ENCODE measurements around the gene TTLL7.

Gene TTLL7

DNA sequence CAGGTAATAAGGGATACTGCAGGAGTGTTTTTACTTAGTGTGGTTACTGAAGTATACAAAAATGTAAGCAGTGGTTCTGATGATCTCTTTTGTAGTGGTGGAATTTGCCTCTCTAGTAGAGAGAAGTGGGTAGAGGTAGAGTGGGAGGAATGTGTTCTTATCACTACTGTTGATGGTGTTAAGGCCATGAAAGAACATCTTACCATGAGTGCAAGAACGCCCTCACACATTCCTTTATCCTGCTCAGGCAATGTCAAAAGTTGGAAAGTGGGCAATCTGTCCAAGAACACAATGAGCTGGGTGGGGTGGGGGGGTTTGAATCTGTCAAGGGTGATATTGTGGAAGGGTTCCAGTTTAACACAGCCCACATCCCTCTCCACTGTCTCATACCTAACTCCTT lies 78.6 kb downstream of the TTLL7 start:
- Histone ChIP-seq H3F3A (ENCODE audit: insufficient read depth, low read length) (no peaks in the 10 kb centered on the region), H3K4me2 (ENCODE audit: low read depth, low read length) (no peak overlapping the region), H3K27me3 (replicated peaks; ENCODE audit: insufficient read depth, low read length) (no peaks in the 10 kb centered on the region), H3K27ac (ENCODE audit: low read length) (no peak overlapping the region), H3K4me1 (ENCODE audit: low read length) (no peaks in the 10 kb centered on the region), H3K4me3 (ENCODE audit: low read length) (no peak overlapping the region), H3K36me3 (replicated peaks; ENCODE audit: insufficient read depth, low read length) (no peaks in the 10 kb centered on the region), H3K9ac (ENCODE audit: low read length) (no peak overlapping the region), H3K79me2 (ENCODE audit: low read length) (no peaks in the 10 kb centered on the region), H3K9me3 (replicated peaks; ENCODE audit: insufficient read depth, low read length) (no peaks in the 10 kb centered on the region), H2AFZ (ENCODE audit: low read length) (no peak overlapping the region), H3K9me2 (replicated peaks; ENCODE audit: insufficient read depth, low read length) (no peaks in the 10 kb centered on the region), H4K20me1 (ENCODE audit: insufficient read depth, low read length) (no peaks in the 10 kb centered on the region)
- TF ChIP-seq, protein P1, sequence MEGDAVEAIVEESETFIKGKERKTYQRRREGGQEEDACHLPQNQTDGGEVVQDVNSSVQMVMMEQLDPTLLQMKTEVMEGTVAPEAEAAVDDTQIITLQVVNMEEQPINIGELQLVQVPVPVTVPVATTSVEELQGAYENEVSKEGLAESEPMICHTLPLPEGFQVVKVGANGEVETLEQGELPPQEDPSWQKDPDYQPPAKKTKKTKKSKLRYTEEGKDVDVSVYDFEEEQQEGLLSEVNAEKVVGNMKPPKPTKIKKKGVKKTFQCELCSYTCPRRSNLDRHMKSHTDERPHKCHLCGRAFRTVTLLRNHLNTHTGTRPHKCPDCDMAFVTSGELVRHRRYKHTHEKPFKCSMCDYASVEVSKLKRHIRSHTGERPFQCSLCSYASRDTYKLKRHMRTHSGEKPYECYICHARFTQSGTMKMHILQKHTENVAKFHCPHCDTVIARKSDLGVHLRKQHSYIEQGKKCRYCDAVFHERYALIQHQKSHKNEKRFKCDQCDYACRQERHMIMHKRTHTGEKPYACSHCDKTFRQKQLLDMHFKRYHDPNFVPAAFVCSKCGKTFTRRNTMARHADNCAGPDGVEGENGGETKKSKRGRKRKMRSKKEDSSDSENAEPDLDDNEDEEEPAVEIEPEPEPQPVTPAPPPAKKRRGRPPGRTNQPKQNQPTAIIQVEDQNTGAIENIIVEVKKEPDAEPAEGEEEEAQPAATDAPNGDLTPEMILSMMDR (IDR thresholded peaks at IDR 0.05; ENCODE audit: low read length), result no peak
- TF ChIP-seq EZH2phosphoT487 (IDR thresholded peaks at IDR 0.05; ENCODE audit: low read length) (no peak), EZH2 (optimal IDR thresholded peaks at IDR 0.05; ENCODE audit: low read depth, low read length) (no peak)
- DNase-seq, result no peak

DNA sequence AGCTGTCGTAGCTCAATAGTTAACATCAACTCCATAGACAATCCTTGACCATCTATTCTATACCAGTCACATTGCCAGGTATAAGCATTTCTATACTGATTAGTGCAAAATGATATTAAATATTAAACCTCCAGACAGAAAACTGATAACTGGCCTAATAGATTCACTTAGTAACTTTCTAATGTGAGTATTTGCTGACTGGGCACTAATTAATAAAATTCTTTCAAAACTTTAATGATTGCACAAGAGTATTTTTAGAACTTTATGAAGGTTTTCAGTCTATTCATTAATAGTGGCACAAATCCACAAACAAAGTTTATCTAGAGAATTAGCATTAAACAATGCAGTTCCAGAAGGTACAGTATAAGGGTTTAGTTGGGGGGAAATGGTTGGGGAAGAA lies 79.1 kb downstream of the TTLL7 start:
- H3F3A ChIP-seq (ENCODE audit: insufficient read depth, low read length), result no peaks in the 10 kb centered on the region
- no peak overlapping the region for H3K9ac ChIP-seq (ENCODE audit: low read length)
- TF ChIP-seq EZH2phosphoT487 (IDR thresholded peaks at IDR 0.05; ENCODE audit: low read length) (no peak), EZH2 (optimal IDR thresholded peaks at IDR 0.05; ENCODE audit: low read depth, low read length) (no peak)
- TF ChIP-seq, protein P1 (IDR thresholded peaks at IDR 0.05; ENCODE audit: low read length), result no peak
- H3K9me2 ChIP-seq (replicated peaks; ENCODE audit: insufficient read depth, low read length), result no peaks in the 10 kb centered on the region
- no peak overlapping the region for H3K27ac ChIP-seq (ENCODE audit: low read length)
- H3K36me3 ChIP-seq (replicated peaks; ENCODE audit: insufficient read depth, low read length), result no peaks in the 10 kb centered on the region
- no peaks in the 10 kb centered on the region for H4K20me1 ChIP-seq (ENCODE audit: insufficient read depth, low read length)
- H3K4me3 ChIP-seq (ENCODE audit: low read length), result no peak overlapping the region
- no peaks in the 10 kb centered on the region for H3K27me3 ChIP-seq (replicated peaks; ENCODE audit: insufficient read depth, low read length)
- no peak for DNase-seq
- no peaks in the 10 kb centered on the region for H3K9me3 ChIP-seq (replicated peaks; ENCODE audit: insufficient read depth, low read length)
- no peak overlapping the region for H2AFZ ChIP-seq (ENCODE audit: low read length)
- H3K79me2 ChIP-seq (ENCODE audit: low read length), result no peaks in the 10 kb centered on the region
- H3K4me1 ChIP-seq (ENCODE audit: low read length), result no peaks in the 10 kb centered on the region
- no peak overlapping the region for H3K4me2 ChIP-seq (ENCODE audit: low read depth, low read length)

DNA sequence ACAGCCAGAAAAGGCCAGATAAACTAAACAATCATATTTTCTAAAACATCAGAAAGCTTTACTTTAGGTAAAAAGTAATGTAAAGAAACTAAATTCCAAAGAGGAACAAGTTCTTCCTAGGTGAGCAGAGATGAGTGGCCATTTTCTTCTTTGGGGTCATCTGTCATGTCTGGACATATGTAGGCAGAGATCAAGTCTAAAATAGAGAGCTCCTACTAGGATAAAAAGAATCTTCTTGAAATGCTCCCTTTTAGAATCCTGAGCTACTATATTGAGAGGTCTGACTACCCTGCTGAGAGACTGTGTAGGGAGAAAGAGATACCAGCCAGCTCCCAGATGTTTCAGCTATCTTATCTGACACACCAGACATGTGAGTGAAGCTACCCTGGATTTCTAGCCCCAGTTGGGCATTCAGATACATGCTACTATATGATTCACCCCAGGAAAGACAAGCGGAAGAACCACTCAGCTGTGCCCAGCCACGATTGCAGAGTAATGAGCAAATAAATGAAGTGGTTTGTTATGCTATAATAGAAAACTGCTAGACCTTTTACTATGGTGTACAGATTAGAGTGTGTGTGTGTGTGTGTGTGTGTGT lies 80.1 kb downstream of the TTLL7 start:
- H3F3A ChIP-seq (ENCODE audit: insufficient read depth, low read length), result no peaks in the 10 kb centered on the region
- no peaks in the 10 kb centered on the region for H3K9me3 ChIP-seq (replicated peaks; ENCODE audit: insufficient read depth, low read length)
- no peak overlapping the region for H3K27ac ChIP-seq (ENCODE audit: low read length)
- H3K4me1 ChIP-seq (ENCODE audit: low read length), result no peaks in the 10 kb centered on the region
- no peak overlapping the region for H2AFZ ChIP-seq (ENCODE audit: low read length)
- H3K9ac ChIP-seq (ENCODE audit: low read length), result no peak overlapping the region
- H3K36me3 ChIP-seq (replicated peaks; ENCODE audit: insufficient read depth, low read length), result no peaks in the 10 kb centered on the region
- DNase-seq, result no peak
- TF ChIP-seq EZH2 (optimal IDR thresholded peaks at IDR 0.05; ENCODE audit: low read depth, low read length), result no peak
- TF ChIP-seq, protein P1 (IDR thresholded peaks at IDR 0.05; ENCODE audit: low read length), result no peak
- TF ChIP-seq EZH2phosphoT487 (IDR thresholded peaks at IDR 0.05; ENCODE audit: low read length), result no peak
- H3K4me2 ChIP-seq (ENCODE audit: low read depth, low read length), result no peak overlapping the region
- no peaks in the 10 kb centered on the region for H3K27me3 ChIP-seq (replicated peaks; ENCODE audit: insufficient read depth, low read length)
- no peak overlapping the region for H3K4me3 ChIP-seq (ENCODE audit: low read length)
- H4K20me1 ChIP-seq (ENCODE audit: insufficient read depth, low read length), result no peaks in the 10 kb centered on the region
- no peaks in the 10 kb centered on the region for H3K79me2 ChIP-seq (ENCODE audit: low read length)
- no peaks in the 10 kb centered on the region for H3K9me2 ChIP-seq (replicated peaks; ENCODE audit: insufficient read depth, low read length)
